EL (cell line): ENCODE results near the gene RBP3.

Source experiments
- DNase-seq: peaks from one replicate; pipeline ENCODE4 v3.0.0-alpha.2; 2016

The RBP3 gene

DNA sequence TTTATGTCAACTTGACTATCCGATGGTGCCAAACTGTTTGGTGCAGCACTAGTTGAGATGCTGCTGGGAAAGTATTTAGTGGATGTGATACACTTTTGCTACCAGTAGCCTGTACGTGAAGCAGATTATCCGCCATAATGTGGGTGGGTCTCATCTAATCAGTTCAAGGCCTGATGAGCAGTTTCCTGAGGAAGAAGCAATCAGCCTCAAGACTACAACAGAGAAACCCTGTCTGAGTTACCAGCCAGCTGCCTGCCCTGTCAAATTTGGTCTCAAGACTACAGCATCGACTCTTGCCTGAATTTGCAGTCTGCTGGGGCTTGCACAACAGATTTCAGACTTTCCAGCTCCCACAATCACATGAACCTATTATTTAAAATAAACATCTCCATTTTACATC, 10.9 kb upstream of the RBP3 start:
- no peak for DNase-seq

DNA sequence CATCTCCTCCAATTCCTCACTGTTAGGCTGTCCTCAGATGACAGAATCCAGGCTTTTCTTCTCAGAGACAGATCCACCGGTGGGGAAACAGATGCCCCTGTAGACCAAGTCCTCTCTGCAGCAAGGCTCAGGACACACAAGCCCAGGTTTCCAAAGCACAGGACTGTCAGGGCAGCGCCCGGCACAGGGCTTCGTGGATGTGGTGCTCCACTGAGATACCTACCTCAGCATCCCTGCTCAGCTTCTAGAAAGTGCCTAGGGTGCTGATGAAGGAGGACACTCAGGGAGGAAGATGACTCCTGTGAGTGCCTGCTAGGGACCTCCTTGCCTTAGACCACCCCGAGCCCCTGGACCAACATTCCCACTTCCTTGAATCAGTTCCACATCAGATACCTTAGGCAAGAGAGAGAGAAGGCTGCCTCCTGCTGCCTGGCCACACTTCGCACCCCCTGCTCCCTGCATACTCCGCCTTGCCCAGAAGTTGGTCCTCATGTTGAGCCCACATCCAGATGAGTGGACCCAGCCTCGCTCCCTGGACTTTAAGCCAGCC, 8.9 kb upstream of the RBP3 start:
- DNase-seq = no peak

DNA sequence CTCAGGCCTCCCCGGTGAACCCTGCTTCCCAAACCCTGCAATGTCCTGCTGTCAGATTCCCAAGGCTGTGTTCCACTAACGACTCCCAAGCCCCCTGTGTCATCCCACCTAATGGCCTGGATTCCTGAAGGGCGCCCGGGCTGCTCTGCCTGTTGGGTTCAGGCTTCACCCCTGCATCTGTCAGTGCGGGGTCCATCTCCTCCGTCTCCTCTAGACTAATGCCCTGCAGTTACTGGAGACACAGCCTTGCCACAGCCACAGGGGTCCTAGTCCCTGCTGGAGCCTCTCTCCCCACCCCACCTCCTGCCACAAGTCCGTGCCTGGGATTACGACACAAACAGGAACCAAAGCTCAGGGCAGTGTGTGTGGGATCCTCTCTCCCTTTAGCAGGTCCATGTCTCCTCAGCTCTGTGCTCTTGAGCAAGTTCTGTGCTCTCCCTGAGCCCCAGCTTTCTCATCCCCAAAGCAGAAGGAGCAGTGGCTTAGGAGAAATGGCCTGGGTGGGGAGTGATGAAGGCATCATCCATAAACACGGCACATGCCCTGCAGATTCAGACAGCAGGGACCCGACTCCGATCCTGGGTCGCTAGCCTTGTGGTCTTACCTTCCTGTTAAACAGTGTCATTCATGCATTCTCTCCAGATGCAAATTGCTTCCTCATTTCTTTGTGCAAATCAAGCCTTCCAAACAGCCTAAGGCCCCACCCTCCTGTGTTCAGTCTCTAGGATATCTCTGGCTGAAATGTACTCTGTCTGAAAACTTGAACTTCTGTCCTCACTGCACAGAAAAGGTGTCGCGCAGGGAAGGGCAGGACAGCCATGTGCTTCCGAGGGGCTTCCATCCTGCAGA, 8.2 kb upstream of the RBP3 start:
- DNase-seq = no peak

DNA sequence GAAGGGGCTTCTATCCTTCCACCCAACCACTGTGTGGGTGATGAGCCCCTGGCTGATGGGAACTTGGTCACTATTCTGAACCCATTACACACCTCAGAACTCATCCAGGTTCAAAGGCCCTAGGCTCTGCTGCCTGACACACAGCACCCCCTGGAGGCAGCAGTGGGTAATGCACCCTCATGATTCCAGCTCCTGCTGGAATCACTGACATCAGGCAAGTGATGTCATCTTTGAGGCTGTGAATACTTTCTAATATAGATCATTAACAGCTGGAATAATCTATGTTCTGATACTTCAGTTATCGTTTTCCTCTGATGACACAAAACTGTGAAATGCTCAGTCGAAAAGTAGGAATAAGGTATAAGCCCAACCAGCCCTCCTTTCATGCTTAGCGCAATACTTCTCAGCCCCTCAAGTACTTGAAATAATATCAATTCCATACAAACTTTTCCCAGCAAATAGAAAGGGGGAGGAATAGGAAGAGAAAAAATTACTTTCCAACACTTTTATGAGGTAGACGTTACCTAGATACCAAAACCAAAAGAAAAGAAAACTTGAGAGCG, 7.5 kb upstream of the RBP3 start:
- DNase-seq = peak; percentile 60

DNA sequence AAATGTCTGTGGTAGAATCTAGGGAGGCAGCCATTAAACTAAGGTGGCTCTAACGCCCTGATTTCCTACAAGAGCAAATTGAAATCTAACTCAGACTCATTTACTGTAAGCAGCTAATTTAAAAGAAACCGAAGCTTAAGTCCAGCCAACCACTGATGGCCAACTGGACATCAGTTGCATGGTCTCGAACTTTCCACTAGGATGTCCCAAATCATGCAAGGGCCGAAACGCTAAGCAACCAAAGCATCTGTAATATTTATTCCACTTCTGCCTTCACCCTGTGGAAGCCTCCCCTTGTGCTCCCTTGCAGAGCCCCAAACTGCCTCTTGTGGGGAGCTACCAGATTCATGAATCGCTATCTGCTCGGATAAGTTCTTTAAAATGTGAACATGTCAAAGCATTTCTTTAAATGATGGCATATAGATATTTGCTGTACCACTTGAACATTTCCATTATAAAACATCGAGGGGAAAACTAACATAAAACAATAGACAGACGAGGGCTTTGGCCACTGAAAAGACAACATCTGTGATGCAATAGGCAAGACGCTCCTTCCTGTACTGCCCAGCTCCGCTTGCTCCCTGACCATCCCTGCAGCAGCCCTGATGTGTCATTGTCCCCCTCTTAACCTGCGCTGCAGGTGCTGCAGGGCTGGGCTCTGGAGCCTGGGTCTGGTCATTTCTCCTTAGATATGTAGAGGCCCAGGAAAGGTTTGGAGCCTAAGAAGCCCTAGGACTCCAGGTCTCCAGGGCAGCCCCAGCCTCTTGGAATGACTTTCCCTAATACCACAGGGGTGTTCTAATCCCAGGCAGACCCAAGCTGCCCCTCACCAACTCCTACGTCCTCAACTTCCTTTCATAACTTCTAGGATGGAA, 2.9 kb upstream of the RBP3 start:
- DNase-seq = no peak

DNA sequence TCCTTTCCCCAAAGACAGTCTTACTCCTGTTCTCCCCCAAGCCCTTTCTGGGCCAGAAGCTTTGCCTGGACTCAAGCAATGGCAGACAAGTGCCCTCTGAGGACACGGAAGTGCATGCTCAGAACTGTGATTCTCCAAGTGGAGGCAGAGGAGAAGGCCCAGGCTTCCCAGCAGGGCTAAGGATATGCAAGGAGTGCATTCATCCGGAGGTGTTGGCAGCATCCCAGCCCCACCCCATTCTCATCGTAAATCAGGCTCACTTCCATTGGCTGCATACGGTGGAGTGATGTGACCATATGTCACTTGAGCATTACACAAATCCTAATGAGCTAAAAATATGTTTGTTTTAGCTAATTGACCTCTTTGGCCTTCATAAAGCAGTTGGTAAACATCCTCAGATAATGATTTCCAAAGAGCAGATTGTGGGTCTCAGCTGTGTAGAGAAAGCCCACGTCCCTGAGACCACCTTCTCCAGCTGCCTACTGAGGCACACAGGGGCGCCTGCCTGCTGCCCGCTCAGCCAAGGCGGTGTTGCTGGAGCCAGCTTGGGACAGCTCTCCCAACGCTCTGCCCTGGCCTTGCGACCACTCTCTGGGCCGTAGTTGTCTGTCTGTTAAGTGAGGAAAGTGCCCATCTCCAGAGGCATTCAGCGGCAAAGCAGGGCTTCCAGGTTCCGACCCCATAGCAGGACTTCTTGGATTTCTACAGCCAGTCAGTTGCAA, 1.4 kb upstream of the RBP3 start:
- DNase-seq = no peak

DNA sequence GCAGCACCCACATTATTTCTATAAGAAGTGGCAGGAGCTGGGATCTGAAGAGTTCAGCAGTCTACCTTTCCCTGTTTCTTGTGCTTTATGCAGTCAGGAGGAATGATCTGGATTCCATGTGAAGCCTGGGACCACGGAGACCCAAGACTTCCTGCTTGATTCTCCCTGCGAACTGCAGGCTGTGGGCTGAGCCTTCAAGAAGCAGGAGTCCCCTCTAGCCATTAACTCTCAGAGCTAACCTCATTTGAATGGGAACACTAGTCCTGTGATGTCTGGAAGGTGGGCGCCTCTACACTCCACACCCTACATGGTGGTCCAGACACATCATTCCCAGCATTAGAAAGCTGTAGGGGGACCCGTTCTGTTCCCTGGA, 874 bp upstream of the RBP3 start:
- no peak for DNase-seq

DNA sequence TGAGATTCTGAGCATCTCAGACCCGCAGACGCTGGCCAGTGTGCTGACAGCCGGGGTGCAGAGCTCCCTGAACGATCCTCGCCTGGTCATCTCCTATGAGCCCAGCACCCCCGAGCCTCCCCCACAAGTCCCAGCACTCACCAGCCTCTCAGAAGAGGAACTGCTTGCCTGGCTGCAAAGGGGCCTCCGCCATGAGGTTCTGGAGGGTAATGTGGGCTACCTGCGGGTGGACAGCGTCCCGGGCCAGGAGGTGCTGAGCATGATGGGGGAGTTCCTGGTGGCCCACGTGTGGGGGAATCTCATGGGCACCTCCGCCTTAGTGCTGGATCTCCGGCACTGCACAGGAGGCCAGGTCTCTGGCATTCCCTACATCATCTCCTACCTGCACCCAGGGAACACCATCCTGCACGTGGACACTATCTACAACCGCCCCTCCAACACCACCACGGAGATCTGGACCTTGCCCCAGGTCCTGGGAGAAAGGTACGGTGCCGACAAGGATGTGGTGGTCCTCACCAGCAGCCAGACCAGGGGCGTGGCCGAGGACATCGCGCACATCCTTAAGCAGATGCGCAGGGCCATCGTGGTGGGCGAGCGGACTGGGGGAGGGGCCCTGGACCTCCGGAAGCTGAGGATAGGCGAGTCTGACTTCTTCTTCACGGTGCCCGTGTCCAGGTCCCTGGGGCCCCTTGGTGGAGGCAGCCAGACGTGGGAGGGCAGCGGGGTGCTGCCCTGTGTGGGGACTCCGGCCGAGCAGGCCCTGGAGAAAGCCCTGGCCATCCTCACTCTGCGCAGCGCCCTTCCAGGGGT, 703 bp downstream of the RBP3 start:
- no peak for DNase-seq

DNA sequence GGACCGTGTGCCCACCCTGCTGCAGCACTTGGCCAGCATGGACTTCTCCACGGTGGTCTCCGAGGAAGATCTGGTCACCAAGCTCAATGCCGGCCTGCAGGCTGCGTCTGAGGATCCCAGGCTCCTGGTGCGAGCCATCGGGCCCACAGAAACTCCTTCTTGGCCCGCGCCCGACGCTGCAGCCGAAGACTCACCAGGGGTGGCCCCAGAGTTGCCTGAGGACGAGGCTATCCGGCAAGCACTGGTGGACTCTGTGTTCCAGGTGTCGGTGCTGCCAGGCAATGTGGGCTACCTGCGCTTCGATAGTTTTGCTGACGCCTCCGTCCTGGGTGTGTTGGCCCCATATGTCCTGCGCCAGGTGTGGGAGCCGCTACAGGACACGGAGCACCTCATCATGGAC, 1.4 kb downstream of the RBP3 start:
- DNase-seq = no peak

DNA sequence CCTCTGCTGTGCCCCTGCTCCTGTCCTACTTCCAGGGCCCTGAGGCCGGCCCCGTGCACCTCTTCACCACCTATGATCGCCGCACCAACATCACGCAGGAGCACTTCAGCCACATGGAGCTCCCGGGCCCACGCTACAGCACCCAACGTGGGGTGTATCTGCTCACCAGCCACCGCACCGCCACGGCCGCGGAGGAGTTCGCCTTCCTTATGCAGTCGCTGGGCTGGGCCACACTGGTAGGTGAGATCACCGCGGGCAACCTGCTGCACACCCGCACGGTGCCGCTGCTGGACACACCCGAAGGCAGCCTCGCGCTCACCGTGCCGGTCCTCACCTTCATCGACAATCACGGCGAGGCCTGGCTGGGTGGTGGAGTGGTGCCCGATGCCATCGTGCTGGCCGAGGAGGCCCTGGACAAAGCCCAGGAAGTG, 1.8 kb downstream of the RBP3 start:
- DNase-seq = no peak

DNA sequence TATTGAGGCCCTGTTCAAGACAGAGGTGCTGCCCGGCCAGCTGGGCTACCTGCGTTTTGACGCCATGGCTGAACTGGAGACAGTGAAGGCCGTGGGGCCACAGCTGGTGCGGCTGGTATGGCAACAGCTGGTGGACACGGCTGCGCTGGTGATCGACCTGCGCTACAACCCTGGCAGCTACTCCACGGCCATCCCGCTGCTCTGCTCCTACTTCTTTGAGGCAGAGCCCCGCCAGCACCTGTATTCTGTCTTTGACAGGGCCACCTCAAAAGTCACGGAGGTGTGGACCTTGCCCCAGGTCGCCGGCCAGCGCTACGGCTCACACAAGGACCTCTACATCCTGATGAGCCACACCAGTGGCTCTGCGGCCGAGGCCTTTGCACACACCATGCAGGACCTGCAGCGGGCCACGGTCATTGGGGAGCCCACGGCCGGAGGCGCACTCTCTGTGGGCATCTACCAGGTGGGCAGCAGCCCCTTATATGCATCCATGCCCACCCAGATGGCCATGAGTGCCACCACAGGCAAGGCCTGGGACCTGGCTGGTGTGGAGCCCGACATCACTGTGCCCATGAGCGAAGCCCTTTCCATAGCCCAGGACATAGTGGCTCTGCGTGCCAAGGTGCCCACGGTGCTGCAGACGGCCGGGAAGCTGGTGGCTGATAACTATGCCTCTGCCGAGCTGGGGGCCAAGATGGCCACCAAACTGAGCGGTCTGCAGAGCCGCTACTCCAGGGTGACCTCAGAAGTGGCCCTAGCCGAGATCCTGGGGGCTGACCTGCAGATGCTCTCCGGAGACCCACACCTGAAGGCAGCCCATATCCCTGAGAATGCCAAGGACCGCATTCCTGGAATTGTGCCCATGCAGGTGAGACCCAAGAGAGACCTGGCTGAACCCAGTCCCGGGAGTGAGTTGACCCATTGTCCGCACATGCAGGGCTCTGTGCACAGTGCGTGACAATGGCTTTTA, 2.8 kb downstream of the RBP3 start:
- no peak for DNase-seq

DNA sequence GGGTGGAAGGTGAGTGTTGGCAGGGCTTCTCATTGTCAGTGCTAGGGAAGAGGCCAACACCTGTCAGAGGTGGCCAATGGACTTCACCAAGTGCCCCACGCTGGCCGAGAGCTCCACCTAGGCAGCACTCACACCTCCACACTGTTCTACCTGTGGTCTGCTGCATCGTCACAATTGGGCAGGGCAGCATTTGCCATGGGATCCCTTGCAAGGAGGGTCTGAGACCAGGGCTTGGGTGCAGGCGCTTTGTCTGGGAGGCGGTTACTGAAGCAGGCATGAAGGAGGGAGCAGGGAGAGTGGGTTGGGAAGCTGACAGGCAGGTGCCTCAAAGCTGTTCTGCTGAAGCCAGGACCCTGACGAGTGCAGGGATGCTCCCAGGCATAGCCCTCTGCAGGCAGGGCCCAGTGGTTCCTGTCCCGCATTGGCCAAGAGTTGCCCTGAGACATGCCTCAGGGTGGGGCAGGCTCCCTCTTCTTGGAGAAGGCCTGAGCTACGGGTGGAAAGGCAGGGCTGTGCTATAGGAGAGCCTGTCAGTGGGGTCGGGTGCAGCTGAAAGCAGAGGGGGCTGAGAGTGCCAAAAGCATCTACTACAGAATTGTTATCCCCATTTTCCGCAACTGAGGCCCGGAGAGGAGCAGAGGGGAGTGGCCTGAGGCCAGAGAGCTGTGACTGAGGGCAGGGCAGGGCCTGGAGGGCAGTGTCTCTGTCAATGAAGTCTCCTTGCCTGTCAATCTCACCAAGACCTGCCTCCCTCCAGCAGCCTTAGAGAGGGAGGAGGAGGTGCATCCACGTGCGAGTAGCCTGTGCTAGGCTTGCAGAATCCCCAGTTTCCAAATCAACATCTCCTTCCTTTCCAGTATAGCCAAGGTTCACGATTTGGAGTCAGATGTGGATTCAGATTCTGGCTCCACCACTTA, 4.0 kb downstream of the RBP3 start:
- DNase-seq = no peak

DNA sequence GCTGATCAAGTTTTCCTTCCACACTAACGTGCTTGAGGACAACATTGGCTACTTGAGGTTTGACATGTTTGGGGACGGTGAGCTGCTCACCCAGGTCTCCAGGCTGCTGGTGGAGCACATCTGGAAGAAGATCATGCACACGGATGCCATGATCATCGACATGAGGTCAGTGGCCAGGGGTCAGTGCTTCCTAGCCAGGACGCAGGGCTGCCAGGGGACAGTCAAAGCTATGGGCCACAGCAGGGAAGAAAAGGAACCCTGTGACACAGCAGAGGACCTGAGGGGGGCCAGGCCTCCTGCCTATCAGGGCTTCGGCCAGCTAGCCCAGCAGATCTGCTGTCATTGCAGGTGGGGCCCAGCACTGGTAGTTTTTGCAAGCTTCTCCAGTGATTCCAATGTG, 5.2 kb downstream of the RBP3 start:
- no peak for DNase-seq

DNA sequence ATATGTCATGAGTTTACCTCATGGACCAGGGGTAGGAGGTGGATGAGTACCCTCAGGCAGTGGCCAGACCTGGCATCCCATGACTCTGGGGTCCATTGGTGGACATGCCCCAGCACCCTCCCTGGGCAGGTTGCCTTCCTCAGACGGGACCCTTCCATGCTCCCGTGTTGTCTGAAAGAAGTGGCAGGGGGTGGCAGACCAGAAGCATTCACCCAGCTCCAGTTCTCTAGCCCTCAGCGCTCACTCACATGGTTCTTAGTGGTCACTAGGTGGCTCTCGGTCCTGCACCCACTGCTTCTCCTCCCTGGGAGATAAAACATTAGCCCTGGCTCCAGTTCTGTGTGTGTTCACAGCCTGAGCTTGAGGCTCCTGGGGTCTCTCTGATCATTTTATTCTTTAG, 6.0 kb downstream of the RBP3 start:
- peak; percentile 11 for DNase-seq

DNA sequence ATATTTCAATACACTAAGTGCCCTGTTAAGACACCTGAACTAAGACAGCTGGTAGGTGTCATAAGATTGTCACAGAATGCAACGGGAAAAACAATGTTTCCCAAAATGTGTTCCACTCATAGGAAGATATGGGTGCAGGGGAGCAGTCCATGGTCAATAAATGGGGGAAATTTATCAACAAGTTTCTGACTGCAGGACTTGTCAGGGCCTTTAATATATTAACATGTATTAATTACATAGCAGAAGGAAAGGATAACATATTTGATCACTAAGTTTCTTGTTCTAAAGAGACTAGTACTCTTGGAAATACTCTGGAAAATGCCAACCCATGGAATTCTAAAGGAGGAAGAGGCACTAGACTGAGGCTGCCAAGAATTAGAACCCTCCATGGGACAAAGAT, 6.7 kb downstream of the RBP3 start:
- DNase-seq = no peak

DNA sequence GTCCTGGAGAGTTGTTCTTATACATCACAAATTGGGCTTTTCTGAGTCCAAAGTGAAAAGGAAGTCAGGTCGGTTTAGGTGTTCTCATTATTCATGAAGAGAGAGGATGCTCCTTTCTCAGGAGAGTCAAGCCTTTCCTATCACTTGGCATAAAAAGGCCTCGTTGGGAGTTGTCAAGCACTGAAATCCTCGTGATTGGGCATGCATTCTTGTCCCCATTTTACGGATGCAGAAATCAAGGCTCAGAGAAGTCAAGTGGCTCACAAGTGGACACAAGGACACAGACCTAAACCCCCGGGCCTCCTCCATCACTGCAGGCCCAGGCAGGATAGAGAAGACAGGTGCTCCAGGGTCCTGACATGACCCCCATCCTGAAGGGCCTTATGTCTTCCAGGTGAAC, 8.5 kb downstream of the RBP3 start:
- DNase-seq = no peak

DNA sequence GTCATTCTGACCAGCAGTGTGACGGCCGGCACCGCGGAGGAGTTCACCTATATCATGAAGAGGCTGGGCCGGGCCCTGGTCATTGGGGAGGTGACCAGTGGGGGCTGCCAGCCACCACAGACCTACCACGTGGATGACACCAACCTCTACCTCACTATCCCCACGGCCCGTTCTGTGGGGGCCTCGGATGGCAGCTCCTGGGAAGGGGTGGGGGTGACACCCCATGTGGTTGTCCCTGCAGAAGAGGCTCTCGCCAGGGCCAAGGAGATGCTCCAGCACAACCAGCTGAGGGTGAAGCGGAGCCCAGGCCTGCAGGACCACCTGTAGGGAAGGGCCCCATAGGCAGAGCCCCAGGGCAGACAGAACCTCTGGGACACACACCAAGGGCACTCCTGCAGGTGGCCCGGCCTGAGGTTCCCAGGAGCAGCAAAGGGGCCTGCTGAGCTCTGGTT, 9.0 kb downstream of the RBP3 start:
- no peak for DNase-seq

DNA sequence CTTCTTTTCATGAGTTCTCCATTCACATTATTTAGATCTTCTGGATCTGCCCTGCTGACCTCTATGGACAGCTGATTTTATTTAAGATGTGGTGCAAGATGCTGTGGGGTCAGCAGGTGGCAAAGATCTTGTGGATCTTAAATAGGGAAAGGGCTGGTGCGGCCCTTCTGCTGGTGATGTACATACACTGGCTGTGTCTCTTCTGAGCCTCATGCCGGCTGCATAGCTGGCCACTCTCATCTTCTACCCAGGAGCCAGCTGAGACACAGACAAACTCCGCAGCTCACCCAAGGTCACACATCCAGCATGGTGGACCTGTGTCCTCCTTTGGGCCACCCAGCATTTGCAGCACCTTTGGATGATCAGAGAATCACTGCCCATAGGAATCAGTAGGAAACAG, 9.7 kb downstream of the RBP3 start:
- DNase-seq = no peak

DNA sequence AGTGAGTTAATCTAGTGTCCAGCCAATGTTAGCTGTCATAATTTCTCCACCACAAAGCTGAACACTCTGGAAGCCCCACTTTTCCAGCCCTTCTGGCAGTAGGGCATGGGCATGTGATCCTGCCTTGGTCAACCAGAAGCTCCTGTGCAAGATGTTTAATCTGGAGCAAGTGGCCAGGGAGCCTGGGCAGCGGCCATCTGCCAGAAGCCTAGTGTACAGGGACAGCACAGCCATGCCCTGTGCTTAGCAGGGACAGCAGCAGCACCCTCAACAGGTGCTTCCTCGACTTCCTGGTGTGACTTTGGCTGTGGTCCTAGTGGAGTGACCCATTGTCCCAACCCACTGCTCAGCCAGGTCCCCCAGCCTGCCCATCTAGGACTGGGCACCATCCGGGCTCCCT, 10.3 kb downstream of the RBP3 start:
- no peak for DNase-seq

DNA sequence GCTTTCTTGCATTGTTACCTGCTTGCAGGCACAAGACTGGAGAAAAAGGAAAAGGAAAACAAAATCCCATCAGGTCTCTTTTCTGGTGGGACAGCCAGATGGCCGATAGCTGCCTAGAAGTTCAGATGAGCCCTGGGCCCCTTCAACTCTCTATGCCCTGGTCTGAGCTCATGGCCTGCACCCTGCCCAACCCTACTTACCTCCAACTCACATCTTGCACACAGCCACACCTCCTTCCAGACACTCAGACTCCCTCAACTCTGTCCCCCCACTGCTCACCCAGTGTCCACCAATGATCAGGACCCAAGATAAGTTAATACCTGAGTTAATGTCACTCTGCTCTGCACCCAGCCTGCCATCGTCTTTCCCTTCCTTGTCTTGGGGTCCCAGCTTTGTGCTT, 10.9 kb downstream of the RBP3 start:
- no peak for DNase-seq
